Gastrocnemius medialis (tissue), 4 donors: Measurements from ENCODE around the gene ARID4A.

Source experiments
- POLR2A ChIP-seq, 2 donors: fragments of 450-650 bp; IDR thresholded peaks; one replicate each; pipeline ENCODE4 v1.6.1; 2017; ENCODE audit warnings: antibody characterized with exemption in 2 of 2, mild to moderate bottlenecking in 2 of 2, moderate library complexity in 2 of 2
- TF ChIP-seq, protein P1 (sequence below), 5 experiments: fragments of 450-650 bp in 3 of 5; fragments of 200-600 bp in 2 of 5; sonication (generic) in 2 of 5; IDR thresholded peaks in 4 of 5; conservative IDR thresholded peaks in 1 of 5; 1 replicate in 4 of 5; 2 replicates in 1 of 5; pipeline ENCODE4 v1.5.1; 2016 to 2019; ENCODE audit warnings: antibody characterized with exemption in 5 of 5, mild to moderate bottlenecking in 3 of 5, moderate library complexity in 3 of 5

DNA sequence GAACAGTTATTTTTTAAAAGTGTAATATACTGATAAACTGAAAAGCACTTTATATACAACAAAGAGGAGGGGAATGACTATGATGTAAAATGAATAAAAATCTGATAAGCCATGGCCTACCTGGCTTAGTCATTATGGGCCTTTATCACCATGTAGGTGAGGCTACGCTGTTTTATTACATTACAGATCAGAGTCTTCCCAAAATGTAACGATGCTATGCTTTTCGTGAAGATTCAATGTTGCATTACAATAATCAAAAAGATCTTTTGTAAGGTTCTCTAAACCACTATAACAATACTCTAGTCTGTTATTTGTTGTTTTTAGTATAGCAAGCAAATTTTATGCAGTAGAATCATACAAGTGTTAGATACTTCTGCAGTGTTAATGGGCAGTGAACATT, 34.2 kb downstream of the ARID4A start:
- TF ChIP-seq POLR2A (IDR thresholded peaks at IDR 0.05) = no peak
- TF ChIP-seq, protein P1, sequence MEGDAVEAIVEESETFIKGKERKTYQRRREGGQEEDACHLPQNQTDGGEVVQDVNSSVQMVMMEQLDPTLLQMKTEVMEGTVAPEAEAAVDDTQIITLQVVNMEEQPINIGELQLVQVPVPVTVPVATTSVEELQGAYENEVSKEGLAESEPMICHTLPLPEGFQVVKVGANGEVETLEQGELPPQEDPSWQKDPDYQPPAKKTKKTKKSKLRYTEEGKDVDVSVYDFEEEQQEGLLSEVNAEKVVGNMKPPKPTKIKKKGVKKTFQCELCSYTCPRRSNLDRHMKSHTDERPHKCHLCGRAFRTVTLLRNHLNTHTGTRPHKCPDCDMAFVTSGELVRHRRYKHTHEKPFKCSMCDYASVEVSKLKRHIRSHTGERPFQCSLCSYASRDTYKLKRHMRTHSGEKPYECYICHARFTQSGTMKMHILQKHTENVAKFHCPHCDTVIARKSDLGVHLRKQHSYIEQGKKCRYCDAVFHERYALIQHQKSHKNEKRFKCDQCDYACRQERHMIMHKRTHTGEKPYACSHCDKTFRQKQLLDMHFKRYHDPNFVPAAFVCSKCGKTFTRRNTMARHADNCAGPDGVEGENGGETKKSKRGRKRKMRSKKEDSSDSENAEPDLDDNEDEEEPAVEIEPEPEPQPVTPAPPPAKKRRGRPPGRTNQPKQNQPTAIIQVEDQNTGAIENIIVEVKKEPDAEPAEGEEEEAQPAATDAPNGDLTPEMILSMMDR (IDR thresholded peaks at IDR 0.05 in 4 of 5, conservative IDR thresholded peaks at IDR 0.05 in 1 of 5) = no peak
